ENCODE measurements around the gene RPS10. TPM values are rescaled to one million over a fixed set of nuclear protein-coding genes. Genes with fewer than 3 reads are reported as not detected.

RPS10 gene
- total and polyA plus RNA-seq, 2 experiments from 2014 or later = 1,755 to 2,175 TPM

GRCh38 chr6:34466242-34467185 is 40.6 kb upstream of the RPS10 start:
- Mint-ChIP-seq H3K36me3 (ENCODE audit: low read depth) (no peaks in the 10 kb centered on the region; the same call in 2 of the 3 replicates), H3K4me3 (peak overlapping the region; percentile 87), H3K27ac (no peak overlapping the region), H3K4me1 (peaks cover 18% of the 10 kb centered on the region), H3K9me3 (no peaks in the 10 kb centered on the region), H3K27me3 (ENCODE audit: insufficient read depth, low read depth, poor library complexity) (peaks cover 14% of the 10 kb centered on the region)
- Histone ChIP-seq H3K9me2 (ENCODE audit: insufficient read depth) (no peaks in the 10 kb centered on the region), H3F3A (replicated peaks; ENCODE audit: low read depth) (no peaks in the 10 kb centered on the region; the same call in 1 of the 2 replicates), H3K4me1 (ENCODE audit: insufficient read depth) (peaks cover 14% of the 10 kb centered on the region; the same call in 1 of the 2 replicates), H3K4me3 (peak overlapping the region; percentile 95), H3K36me3 (ENCODE audit: insufficient read depth) (no peaks in the 10 kb centered on the region), H4K20me1 (replicated peaks; ENCODE audit: insufficient read depth) (no peaks in the 10 kb centered on the region), H3K27ac (ENCODE audit: low read depth) (no peak overlapping the region), H3K4me2 (peak overlapping the region; percentile 97), H3K79me2 (replicated peaks; ENCODE audit: insufficient read depth) (no peaks in the 10 kb centered on the region; the same call in 1 of the 2 replicates), H3K27me3 (ENCODE audit: insufficient read depth) (peaks cover 7% of the 10 kb centered on the region; the same call in 1 of the 2 replicates), H2AFZ (peak overlapping the region; percentile 93)
- ATAC-seq (peak; percentile 17), DNase-seq (ENCODE audit: low spot score) (no peak)
- TF ChIP-seq, protein P1, sequence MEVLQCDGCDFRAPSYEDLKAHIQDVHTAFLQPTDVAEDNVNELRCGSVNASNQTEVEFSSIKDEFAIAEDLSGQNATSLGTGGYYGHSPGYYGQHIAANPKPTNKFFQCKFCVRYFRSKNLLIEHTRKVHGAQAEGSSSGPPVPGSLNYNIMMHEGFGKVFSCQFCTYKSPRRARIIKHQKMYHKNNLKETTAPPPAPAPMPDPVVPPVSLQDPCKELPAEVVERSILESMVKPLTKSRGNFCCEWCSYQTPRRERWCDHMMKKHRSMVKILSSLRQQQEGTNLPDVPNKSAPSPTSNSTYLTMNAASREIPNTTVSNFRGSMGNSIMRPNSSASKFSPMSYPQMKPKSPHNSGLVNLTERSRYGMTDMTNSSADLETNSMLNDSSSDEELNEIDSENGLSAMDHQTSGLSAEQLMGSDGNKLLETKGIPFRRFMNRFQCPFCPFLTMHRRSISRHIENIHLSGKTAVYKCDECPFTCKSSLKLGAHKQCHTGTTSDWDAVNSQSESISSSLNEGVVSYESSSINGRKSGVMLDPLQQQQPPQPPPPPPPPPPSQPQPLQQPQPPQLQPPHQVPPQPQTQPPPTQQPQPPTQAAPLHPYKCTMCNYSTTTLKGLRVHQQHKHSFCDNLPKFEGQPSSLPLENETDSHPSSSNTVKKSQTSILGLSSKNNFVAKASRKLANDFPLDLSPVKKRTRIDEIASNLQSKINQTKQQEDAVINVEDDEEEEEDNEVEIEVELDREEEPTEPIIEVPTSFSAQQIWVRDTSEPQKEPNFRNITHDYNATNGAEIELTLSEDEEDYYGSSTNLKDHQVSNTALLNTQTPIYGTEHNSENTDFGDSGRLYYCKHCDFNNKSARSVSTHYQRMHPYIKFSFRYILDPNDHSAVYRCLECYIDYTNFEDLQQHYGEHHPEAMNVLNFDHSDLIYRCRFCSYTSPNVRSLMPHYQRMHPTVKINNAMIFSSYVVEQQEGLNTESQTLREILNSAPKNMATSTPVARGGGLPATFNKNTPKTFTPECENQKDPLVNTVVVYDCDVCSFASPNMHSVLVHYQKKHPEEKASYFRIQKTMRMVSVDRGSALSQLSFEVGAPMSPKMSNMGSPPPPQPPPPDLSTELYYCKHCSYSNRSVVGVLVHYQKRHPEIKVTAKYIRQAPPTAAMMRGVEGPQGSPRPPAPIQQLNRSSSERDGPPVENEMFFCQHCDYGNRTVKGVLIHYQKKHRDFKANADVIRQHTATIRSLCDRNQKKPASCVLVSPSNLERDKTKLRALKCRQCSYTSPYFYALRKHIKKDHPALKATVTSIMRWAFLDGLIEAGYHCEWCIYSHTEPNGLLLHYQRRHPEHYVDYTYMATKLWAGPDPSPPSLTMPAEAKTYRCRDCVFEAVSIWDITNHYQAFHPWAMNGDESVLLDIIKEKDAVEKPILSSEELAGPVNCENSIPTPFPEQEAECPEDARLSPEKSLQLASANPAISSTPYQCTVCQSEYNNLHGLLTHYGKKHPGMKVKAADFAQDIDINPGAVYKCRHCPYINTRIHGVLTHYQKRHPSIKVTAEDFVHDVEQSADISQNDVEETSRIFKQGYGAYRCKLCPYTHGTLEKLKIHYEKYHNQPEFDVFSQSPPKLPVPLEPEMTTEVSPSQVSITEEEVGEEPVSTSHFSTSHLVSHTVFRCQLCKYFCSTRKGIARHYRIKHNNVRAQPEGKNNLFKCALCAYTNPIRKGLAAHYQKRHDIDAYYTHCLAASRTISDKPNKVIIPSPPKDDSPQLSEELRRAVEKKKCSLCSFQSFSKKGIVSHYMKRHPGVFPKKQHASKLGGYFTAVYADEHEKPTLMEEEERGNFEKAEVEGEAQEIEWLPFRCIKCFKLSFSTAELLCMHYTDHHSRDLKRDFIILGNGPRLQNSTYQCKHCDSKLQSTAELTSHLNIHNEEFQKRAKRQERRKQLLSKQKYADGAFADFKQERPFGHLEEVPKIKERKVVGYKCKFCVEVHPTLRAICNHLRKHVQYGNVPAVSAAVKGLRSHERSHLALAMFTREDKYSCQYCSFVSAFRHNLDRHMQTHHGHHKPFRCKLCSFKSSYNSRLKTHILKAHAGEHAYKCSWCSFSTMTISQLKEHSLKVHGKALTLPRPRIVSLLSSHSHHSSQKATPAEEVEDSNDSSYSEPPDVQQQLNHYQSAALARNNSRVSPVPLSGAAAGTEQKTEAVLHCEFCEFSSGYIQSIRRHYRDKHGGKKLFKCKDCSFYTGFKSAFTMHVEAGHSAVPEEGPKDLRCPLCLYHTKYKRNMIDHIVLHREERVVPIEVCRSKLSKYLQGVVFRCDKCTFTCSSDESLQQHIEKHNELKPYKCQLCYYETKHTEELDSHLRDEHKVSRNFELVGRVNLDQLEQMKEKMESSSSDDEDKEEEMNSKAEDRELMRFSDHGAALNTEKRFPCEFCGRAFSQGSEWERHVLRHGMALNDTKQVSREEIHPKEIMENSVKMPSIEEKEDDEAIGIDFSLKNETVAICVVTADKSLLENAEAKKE (CRISPR knock-in tag; IDR thresholded peaks at IDR 0.05) = no peak

DNA sequence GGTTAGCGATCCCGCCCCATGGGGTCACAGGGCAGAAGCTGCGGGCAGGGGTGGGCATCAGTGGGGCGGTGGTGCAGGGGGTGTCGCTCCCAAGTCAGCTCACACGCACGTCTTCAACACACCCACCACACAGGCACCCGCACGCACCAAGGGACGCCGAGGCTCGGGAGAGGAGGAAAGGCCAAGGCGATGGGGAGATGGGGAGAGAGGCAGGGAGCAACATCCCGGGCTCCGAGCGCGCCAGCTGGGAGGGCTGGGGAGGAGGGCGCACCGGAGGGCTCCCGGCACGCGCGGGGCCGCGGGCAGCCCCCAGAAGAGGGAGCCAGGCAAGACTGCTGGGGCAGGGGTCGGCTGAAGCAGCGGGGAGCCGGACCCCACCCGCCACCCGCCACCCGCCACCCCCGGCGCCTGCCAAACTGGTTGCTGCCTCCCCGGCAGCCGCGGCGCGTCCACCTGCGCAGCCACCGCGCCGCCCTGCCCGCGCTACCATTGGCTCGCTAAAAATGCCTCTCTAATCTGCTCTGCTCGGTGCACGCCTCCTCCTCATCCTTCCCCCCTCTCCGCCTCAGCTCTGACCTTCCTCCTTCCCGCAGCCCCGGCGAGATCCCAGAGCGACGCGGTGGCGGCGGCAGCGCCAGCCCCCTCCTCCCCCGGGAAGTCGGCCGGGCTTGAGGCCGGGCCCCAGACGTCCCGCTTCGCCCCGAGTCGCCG is 39.8 kb upstream of the RPS10 start, which contains the start of gene PACSIN1:
Gene PACSIN1 (plus strand): TSS at position 546 of the 711 bp plus-strand sequence. CDS start 60,230 bp downstream, outside the sequence.
- Histone ChIP-seq H2AFZ (peak within 1 kb of the TSS; percentile 98), H3K4me3 (peak within 1 kb of the TSS; percentile 95), H3K4me2 (peak within 1 kb of the TSS; percentile 97), H3F3A (replicated peaks; ENCODE audit: low read depth) (no peaks in the 10 kb centered on the region; the same call in 1 of the 2 replicates), H3K79me2 (replicated peaks; ENCODE audit: insufficient read depth) (no peaks in the 10 kb centered on the region; the same call in 1 of the 2 replicates), H3K4me1 (ENCODE audit: insufficient read depth) (peaks cover 14% of the 10 kb centered on the region; the same call in 1 of the 2 replicates), H3K36me3 (ENCODE audit: insufficient read depth) (no peaks in the 10 kb centered on the region), H4K20me1 (replicated peaks; ENCODE audit: insufficient read depth) (no peaks in the 10 kb centered on the region), H3K9me2 (ENCODE audit: insufficient read depth) (no peaks in the 10 kb centered on the region), H3K27me3 (ENCODE audit: insufficient read depth) (peaks cover 7% of the 10 kb centered on the region; the same call in 1 of the 2 replicates), H3K27ac (ENCODE audit: low read depth) (no peak within 1 kb of the TSS)
- Mint-ChIP-seq H3K9me3 (no peaks in the 10 kb centered on the region), H3K4me3 (peak within 1 kb of the TSS; percentile 87), H3K4me1 (peaks cover 21% of the 10 kb centered on the region), H3K27me3 (ENCODE audit: insufficient read depth, low read depth, poor library complexity) (peaks cover 15% of the 10 kb centered on the region), H3K27ac (no peak within 1 kb of the TSS), H3K36me3 (ENCODE audit: low read depth) (no peaks in the 10 kb centered on the region; the same call in 2 of the 3 replicates)
- peak; percentile 93 for ATAC-seq
- DNase-seq (ENCODE audit: low spot score) = peak; percentile 90
- no peak for TF ChIP-seq EZH2phosphoT487 (IDR thresholded peaks at IDR 0.05; ENCODE audit: unreplicated experiment)
- peak; percentile 55; the same call in 1 of the 2 replicates for TF ChIP-seq POLR2AphosphoS5 (IDR thresholded peaks at IDR 0.05; ENCODE audit: low read depth)

Data from GM23338 (cell line).